ENCODE measurements around the gene PHF13.

DNA sequence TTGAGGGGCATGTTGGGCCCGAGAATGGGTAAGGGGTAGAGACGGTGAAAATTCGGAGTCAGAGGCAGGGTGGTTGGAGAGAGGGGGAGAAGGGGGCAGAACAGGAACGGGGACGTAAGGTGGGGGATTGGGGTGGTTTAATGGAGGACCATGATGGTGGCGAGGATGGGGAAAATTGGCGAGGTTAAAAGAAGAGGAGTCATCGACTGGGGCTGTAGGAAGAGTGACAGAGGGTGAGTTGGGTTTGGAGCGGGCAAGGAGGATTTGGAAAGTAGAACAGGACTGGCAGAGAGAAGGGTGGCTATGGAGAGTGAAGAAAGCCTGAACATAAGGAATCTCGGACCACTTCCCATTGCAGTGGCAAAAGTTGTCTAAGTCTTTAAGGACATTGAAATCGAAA lies 44.5 kb upstream of the PHF13 start:
- TF ChIP-seq, protein P1, sequence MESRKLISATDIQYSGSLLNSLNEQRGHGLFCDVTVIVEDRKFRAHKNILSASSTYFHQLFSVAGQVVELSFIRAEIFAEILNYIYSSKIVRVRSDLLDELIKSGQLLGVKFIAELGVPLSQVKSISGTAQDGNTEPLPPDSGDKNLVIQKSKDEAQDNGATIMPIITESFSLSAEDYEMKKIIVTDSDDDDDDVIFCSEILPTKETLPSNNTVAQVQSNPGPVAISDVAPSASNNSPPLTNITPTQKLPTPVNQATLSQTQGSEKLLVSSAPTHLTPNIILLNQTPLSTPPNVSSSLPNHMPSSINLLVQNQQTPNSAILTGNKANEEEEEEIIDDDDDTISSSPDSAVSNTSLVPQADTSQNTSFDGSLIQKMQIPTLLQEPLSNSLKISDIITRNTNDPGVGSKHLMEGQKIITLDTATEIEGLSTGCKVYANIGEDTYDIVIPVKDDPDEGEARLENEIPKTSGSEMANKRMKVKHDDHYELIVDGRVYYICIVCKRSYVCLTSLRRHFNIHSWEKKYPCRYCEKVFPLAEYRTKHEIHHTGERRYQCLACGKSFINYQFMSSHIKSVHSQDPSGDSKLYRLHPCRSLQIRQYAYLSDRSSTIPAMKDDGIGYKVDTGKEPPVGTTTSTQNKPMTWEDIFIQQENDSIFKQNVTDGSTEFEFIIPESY (IDR thresholded peaks at IDR 0.05) = no peak
- TF ChIP-seq CTCF (IDR thresholded peaks at IDR 0.05; ENCODE audit: low read depth, low read length, missing input control) (no peak), REST (IDR thresholded peaks at IDR 0.05) (no peak), GABPA (IDR thresholded peaks at IDR 0.05 in 1 of 2, conservative IDR thresholded peaks at IDR 0.05 in 1 of 2) (no peak), HNF4A (conservative IDR thresholded peaks at IDR 0.05) (no peak), SP1 (IDR thresholded peaks at IDR 0.05) (no peak)

Measured in liver (tissue), 3 donors.